ENCODE results near the gene PON2. TPM values are rescaled to one million over a fixed set of nuclear protein-coding genes. Genes with fewer than 3 reads are reported as not detected.
A peak's percentile ranks its signal among the peaks of the same experiment; 100 is the strongest.

The PON2 gene
- total and polyA plus RNA-seq, 2 donors (not counting 1 experiment from before 2014, with no cell fraction given): 7.5 to 8.3 TPM

DNA sequence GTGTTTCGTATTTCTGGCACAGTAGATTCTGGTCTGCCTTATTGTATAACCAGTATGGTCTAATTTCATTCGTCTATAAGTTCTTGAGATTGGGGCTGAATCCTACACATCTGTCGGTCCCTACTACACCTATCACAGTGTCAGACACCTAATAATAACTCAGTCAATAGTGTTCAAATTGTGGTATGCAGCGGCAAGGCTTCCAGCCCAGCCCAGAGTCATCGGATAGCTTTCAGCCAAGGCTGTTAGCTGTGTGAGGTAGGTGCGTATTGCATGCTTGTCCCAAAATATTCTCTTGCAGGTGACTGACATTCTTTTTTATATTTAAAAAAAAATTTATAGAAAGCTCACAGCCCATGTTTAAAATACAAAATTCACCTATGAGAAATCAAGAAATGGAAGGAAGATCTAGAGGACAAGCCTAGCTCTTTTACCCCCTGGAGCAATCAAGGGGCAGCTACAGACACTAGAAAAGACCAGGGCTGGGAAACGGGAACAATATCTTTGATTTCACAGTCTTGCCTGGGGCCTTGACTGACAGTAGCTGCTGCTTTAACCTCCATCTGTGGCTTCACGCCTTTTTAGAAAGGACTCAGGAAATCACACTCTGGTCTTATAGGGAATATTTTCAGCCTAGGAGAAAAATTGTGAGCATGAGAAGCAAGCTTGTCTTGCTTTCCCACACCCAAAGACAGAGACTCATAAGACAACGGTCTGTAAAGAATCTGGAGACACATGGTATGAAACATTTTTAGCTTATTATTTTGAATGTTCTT, 41.4 kb upstream of the PON2 start:
- Histone ChIP-seq H3K4me1 (ENCODE audit: control insufficient read depth in 2 of 2, insufficient read depth in 2 of 2, low read length in 2 of 2) (no peaks in the 10 kb centered on the region), H3K4me2 (replicated peaks; ENCODE audit: low read depth, low read length, poor library complexity, severe bottlenecking) (no peak overlapping the region), H3K27me3 (replicated peaks in 1 of 4; ENCODE audit: control extremely low read depth in 1 of 4, control insufficient read depth in 3 of 4, insufficient read depth in 4 of 4, low read length in 3 of 4) (no peaks in the 10 kb centered on the region), H3K9ac (ENCODE audit: low read length) (no peak overlapping the region), H3K79me2 (ENCODE audit: control insufficient read depth, insufficient read depth, low read length) (no peaks in the 10 kb centered on the region), H3K9me3 (ENCODE audit: control extremely low read depth in 1 of 3, control insufficient read depth in 2 of 3, insufficient read depth in 1 of 3, low read length in 2 of 3) (no peaks in the 10 kb centered on the region), H3K27ac (ENCODE audit: low read length in 2 of 2) (no peak overlapping the region), H2AFZ (ENCODE audit: insufficient read depth, low read depth, low read length, poor library complexity, severe bottlenecking) (peak overlapping the region; percentile 39), H3K4me3 (ENCODE audit: control extremely low read depth in 1 of 5, extremely low read depth in 1 of 5, insufficient read depth in 1 of 5, low read depth in 2 of 5, low read length in 4 of 5) (no peak overlapping the region), H4K20me1 (ENCODE audit: control insufficient read depth, insufficient read depth, low read length, poor library complexity, severe bottlenecking) (no peaks in the 10 kb centered on the region), H3K36me3 (replicated peaks in 1 of 2; ENCODE audit: control extremely low read depth in 1 of 2, control insufficient read depth in 1 of 2, extremely low read depth in 1 of 2, insufficient read depth in 2 of 2, low read length in 1 of 2) (no peaks in the 10 kb centered on the region)
- intact Hi-C loops (cut with micrococcal nuclease): loop anchor here (5.0 to 10.0 kb wide), 2 partner anchors 131 to 809 kb away; no protein-coding TSS in a partner anchor
- H3K9me3 Mint-ChIP-seq (ENCODE audit: insufficient read depth): no peaks in the 10 kb centered on the region
- peaks cover 8% of the 10 kb centered on the region for H3K27me3 Mint-ChIP-seq
- peaks cover 3% of the 10 kb centered on the region for H3K4me1 Mint-ChIP-seq
- DNase-seq (no peak), ATAC-seq (ENCODE audit: low read depth) (no peak)
- TF ChIP-seq CTCF (IDR thresholded peaks at IDR 0.05) (no peak), EZH2 (IDR thresholded peaks at IDR 0.05; ENCODE audit: borderline replicate concordance, insufficient read depth, low read depth, low read length, poor library complexity, severe bottlenecking) (no peak)
- H3K4me3 Mint-ChIP-seq: no peak overlapping the region
- H3K27ac Mint-ChIP-seq: no peak overlapping the region
- ChIA-PET POLR2A (no interaction called here), CTCF (interaction anchor here (0.5 to 12.6 kb wide), 42 partner anchors 9 to 1650 kb away, joined by 3 to 246 read pairs (median 4); partner anchors contain the start of genes ASB4, PON3 and SGCE)
- 75% methylated on average over 1 of the region's 9 CpGs for WGBS (ENCODE audit: insufficient coverage)
